ENCODE results near the gene TBC1D19.
"Not testable (repeated sequence)": the region's sequence is repeated elsewhere in the genome, so short reads cannot be mapped to it uniquely, and the experiment has no call there.

TBC1D19 gene

DNA sequence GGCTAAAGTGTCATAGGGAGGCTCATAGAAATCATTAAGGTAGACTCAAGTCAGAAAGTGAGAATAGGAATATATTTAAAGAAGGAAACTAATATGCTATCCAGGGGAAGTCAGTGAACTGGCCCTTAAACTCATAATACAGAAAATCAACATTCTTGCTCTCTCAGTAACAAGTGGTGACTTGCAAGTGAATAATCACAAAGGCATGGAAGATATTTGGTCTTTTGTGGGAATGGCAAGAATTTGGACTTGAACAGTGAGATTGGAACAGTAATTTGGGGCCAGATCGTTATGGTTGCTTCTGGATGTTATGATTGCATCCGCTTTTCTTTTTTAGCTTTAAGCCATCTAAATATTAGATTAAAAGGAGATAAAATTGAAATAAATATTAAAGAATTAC, 103.8 kb downstream of the TBC1D19 start:
- DNase-seq = no peak

GRCh38 chr4:26690506-26690905, 106.6 kb downstream of the TBC1D19 start:
- no peak for DNase-seq

DNA sequence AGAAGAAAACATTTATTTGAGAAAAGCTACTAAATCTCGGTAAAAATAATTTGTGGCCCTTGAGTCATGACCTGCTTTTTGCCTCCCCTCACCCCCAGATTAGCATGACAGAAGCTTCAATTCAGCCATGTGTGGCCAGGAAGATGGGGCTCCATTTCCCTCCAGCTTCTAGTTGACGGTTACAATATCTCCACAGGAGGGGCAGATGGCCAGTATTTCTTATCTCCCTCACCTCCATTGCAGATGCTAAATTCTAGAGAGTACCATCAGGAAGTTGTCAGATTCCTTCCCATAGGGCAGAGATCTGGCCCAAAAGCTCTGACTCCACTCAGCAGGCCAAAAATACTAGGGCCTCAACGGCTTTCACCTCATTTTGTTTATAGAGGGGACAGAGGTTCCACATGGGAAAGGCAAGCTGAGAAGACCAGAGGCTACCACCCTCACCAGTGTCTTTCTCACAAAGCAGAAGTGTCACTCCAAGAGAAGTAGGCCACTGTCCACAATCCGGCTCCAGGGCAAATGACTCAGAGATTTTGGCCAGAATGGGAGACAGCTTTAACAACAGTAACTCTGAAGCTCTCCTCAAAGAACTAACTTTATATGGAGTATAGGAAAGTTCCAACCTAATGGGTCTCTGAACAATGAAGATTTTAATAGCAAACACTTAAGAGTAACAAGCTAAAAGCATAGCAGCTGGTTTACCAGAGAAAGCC, 108.3 kb downstream of the TBC1D19 start:
- no peak for DNase-seq

DNA sequence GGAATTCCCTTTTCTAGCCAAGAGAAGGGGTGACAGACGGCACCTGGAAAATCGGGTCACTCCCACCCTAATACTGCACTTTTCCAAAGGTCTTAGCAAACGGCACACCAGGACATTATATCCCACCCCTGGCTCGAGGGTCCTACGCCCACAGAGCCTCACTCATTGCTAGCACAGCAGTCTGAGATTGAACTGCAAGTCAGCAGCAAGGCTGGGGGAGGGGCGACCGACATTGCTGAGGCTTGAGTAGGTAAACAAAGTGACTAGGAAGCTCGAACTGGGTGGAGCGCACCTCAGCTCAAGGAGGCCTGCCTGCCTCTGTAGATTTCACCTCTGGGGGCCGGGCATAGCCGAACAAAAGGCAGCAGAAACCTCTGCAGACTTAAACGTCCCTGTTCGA, 110.2 kb downstream of the TBC1D19 start:
- DNase-seq = not testable (repeated sequence)

DNA sequence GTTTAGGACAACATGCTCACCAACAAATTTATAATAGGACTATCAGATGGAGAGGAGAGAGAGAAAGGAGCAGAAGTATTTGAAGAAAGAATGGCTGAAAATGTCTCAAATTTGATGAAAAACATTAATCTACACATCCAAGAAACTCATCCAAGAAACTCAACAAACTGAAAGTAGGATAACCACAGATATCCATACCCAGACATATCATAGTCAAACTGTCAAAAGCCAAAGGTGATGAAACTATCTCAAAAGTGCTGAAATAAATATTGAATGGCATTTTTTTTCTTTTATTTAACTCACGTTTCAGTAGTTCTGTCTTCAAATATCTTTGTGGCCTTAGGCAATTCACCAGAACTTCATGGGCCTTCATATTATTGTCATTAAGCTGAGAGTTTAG, 116.2 kb downstream of the TBC1D19 start:
- no peak for DNase-seq

- DNase-seq = no peak
Measured at GRCh38 chr4:26701095-26701494, 117.2 kb downstream of the TBC1D19 start.

GRCh38 chr4:26701786-26702227, 117.9 kb downstream of the TBC1D19 start:
- no peak for DNase-seq

GRCh38 chr4:26707342-26707741, 123.5 kb downstream of the TBC1D19 start:
- DNase-seq = no peak

DNA sequence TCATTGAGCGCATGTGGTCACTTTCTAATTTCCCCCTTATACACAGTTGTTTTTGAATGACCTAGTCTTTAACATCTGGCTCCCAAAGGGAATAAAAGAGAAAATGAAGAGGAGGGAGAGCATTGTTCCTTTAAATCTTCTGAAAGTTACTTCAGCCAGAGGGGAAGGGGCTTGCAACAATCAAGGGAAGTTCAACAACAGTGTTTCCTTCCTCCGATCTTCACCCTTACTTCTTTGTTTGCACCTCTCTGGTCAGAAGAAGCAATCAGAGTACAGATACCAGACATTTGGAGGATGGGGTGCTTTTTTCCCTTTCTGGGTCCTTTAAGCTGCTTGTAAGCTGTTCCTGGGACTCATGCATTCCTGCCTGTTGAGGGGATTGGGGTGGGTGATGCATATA, 125.4 kb downstream of the TBC1D19 start:
- no peak for DNase-seq

- DNase-seq = no peak
Measured at GRCh38 chr4:26713563-26714151, 129.8 kb downstream of the TBC1D19 start.

- no peak for DNase-seq
Measured at GRCh38 chr4:26715636-26716242, 131.9 kb downstream of the TBC1D19 start.

- DNase-seq = no peak
Measured at GRCh38 chr4:26717332-26717731, 133.4 kb downstream of the TBC1D19 start.

DNA sequence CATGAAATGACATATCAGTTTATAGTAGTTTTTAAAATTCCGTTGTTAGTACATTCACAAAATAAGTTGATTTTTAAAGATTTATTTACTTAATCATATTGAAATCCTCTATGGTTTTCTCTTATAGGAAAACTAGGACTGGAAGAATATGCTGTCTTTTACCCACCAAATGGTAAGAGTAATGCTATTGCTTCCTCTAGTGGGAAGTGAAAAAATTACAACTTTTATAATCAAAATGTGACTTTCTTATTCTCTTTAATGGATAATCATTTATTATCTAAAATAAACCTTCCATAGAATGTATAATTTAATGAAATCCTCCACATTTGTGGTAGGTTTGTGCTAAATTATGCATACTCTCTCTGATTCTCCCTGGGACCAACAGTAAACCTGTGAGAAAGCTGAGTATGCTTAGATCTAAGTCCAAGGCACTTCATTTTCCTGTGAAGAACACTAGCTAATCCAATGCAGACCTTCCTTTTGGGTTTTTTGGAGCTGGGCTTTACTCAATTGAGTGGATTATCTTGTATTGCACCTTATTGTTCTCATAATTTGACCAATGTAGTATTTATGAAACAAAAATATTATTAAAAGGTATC, 136.2 kb downstream of the TBC1D19 start:
- DNase-seq = no peak

DNA sequence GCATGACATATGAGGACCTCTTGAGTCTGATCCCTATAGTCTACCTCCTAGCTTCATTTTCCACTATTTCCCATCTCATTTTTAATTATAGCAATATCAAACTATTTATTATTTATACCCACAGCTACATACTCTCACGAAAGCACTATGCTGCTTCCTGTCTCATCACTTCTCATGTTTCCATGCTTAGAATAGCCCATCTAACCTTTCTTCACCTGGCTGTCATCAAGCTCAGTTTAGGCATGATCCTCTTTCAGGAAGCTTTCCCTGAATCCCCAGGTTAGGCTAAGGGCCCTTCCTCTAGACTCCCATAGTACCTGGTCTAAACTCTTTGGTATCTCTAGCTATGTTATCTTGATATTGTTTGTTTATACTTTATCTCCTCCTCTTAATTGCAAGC, 137.8 kb downstream of the TBC1D19 start:
- no peak for DNase-seq

DNA sequence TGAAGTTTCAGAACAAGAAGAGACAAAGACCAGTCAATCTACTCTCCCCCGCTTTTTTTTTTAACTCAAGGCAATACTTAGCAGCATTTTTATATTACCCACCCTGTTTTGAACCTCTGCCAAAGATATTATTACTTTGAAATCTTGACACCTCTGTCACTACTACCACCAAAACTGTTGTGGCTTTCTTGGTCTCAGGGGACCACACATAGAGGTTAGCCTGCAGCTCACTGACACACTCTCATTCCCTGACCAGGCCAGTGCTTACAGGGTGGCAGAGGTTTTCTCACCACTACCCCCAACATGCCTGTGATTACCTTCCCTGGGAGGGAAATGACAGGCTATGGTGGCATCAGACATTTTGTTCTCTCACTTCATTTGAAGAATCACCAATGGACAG, 139.3 kb downstream of the TBC1D19 start:
- DNase-seq = no peak

- no peak for DNase-seq
Measured at GRCh38 chr4:26724534-26724933, 140.7 kb downstream of the TBC1D19 start.

GRCh38 chr4:26726655-26727387, 142.9 kb downstream of the TBC1D19 start:
- no peak for DNase-seq

GRCh38 chr4:26727844-26728243, 144.0 kb downstream of the TBC1D19 start:
- no peak for DNase-seq

- DNase-seq = no peak
Measured at GRCh38 chr4:26729027-26729426, 145.1 kb downstream of the TBC1D19 start.

GRCh38 chr4:26729547-26729946, 145.7 kb downstream of the TBC1D19 start:
- no peak for DNase-seq

- DNase-seq = no peak
Measured at GRCh38 chr4:26731351-26732035, 147.6 kb downstream of the TBC1D19 start.

DNA sequence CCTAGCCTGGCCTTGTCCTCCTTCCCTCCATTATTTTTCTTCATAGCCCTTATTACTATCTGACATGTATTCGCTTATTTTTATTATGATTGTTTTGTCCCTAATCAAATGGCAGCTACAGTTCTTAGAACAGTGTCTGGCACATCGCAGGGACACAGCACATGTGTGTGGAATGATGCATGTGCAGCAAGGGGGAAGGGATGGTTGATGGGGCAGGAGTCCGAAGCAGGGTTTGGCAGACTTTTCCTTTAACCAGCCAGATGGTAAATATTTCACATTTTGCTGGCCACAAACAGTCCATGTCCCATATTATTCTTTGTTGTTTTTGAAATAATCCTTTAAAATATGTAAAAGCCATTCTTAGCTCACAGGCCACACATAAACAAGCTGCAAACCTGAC, 148.5 kb downstream of the TBC1D19 start:
- DNase-seq = no peak

DNA sequence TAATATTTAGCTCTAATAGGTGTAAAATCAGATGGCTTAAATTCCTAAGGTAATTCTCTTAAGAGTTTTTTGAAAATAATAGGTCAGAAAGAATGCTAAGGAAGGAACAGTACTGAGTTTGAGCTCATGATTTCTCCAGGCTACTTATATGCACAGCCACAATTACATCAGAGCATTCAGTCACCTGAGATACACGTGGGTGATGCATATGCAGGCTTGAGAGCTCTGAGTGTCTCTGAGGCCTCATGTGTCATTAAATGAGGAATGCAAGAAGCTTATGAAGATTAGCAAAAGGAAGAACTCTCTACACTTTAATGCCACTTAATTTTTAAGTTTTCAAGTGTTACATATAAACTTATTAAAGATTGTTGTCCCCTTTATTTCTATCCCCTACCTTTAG, 152.7 kb downstream of the TBC1D19 start:
- no peak for DNase-seq

Data from NCI-H2107 (cell line).